Stomach (tissue), 4 donors: ENCODE results near the gene CD81.

ENCODE experiments used
- POLR2A ChIP-seq, 4 donors: fragments of 450-650 bp; IDR thresholded peaks; one replicate each; pipeline ENCODE4 v1.6.1; 2016; ENCODE audit warnings: antibody characterized with exemption in 4 of 4, control low read depth in 2 of 4, mild to moderate bottlenecking in 1 of 4, moderate library complexity in 1 of 4
- POLR2AphosphoS5 ChIP-seq, 3 donors: sonication (generic); formaldehyde crosslinking; IDR thresholded peaks; one replicate each; pipeline ENCODE4 v1.6.1; 2016; ENCODE audit warnings: antibody characterized with exemption in 3 of 3
- TF ChIP-seq, protein P1 (sequence below), 7 experiments: fragments of 450-650 bp in 4 of 7; fragments of 200-600 bp in 3 of 7; sonication (generic) in 3 of 7; IDR thresholded peaks; one replicate each; pipeline ENCODE4 v1.5.1; 2016 to 2019; ENCODE audit warnings: antibody characterized with exemption in 7 of 7, control low read depth in 2 of 7, mild to moderate bottlenecking in 1 of 7

DNA sequence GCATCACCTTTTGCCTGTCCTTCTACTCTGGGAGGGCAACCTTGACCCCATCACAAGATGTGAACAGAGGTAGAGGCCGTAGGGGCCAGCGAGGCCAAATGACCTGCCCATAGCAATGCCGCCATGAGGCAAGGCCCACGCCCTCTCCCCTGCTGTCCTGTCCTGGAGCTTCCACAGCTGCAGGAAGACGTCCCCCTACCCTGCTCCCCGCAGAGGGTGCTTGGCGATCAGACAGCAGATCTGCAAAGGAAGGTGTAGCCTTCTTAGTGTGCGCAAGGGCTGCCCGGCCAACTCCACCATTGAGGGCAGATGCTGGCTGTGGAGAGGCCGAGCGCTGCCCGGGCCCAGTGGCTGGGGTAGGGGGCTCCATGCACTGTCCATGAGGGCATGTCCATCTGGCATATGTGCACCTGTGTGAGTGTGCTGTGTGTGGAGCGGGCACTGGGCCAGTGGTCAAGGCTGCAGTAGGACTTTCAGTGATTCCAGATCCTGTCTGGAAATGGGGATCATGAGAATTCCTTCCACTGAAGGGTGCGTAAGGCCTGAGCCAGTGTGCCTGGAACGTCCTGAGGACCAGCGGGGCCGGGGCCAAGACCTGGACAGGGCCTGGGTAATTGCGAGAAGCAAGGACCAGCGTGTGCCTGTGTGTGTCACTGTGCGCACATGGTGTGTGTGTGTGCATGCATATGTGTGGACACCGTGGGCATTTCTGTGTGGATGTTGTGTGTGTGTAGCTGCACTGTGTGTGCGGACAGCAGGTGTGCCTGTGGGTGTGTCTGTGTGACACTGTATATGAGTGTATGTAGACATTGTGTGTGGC, 56.2 kb downstream of the CD81 start:
- no peak for TF ChIP-seq POLR2A (IDR thresholded peaks at IDR 0.05)
- TF ChIP-seq, protein P1, sequence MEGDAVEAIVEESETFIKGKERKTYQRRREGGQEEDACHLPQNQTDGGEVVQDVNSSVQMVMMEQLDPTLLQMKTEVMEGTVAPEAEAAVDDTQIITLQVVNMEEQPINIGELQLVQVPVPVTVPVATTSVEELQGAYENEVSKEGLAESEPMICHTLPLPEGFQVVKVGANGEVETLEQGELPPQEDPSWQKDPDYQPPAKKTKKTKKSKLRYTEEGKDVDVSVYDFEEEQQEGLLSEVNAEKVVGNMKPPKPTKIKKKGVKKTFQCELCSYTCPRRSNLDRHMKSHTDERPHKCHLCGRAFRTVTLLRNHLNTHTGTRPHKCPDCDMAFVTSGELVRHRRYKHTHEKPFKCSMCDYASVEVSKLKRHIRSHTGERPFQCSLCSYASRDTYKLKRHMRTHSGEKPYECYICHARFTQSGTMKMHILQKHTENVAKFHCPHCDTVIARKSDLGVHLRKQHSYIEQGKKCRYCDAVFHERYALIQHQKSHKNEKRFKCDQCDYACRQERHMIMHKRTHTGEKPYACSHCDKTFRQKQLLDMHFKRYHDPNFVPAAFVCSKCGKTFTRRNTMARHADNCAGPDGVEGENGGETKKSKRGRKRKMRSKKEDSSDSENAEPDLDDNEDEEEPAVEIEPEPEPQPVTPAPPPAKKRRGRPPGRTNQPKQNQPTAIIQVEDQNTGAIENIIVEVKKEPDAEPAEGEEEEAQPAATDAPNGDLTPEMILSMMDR (IDR thresholded peaks at IDR 0.05), result no peak
- TF ChIP-seq POLR2AphosphoS5 (IDR thresholded peaks at IDR 0.05), result no peak
